GM10248 (cell line): ENCODE results near the gene PHTF1.

Experiments used
- CTCF ChIA-PET: fragments of 300-600 bp; sonication (Branson Sonifier 250); formaldehyde crosslinking; extraction: SDS; loops from one replicate; lab custom pipeline; 2021; ENCODE audit warnings: antibody characterized with exemption; lab: Yijun Ruan, JAX
- POLR2A ChIA-PET: fragments of 350-650 bp; sonication (Branson Sonifier 250); formaldehyde crosslinking; extraction: SDS; loops from one replicate; lab custom pipeline; 2020; ENCODE audit warnings: antibody characterized with exemption; lab: Yijun Ruan, JAX
- DNase-seq: peaks from one replicate; pipeline ENCODE4 v3.0.0; 2012; ENCODE audit errors: extremely low spot score
- CTCF ChIP-seq: IDR thresholded peaks from 2 replicates; pipeline ENCODE4 v1.5.1; 2012; ENCODE audit warnings: mild to moderate bottlenecking, low read depth; ENCODE audit errors: extremely low read depth, missing control alignments, control extremely low read depth

PHTF1 gene

GRCh38 chr1:113768916-113769600 is 9.8 kb upstream of the PHTF1 start:
- ChIA-PET CTCF (interaction anchor here (1.2 to 2.7 kb wide), 3 partner anchors 10 to 696 kb away, joined by 3 to 7 read pairs (median 3); partner anchors contain the start of genes LRIG2 and PHTF1), POLR2A (interaction anchor here (1.3 kb wide), 1 partner anchor 10 kb away, joined by 3 read pairs; the partner anchor contains the start of gene PHTF1)
- DNase-seq: no peak
- no peak for TF ChIP-seq CTCF

- DNase-seq: no peak
- ChIA-PET CTCF (interaction anchor here (1.8 kb wide), 1 partner anchor 20 kb away, joined by 6 read pairs; no protein-coding TSS in a partner anchor), POLR2A (no interaction called here)
- TF ChIP-seq CTCF: no peak
Observed at GRCh38 chr1:113765306-113766230, 6.3 kb upstream of the PHTF1 start.

GRCh38 chr1:113763661-113764060 is 4.4 kb upstream of the PHTF1 start:
- POLR2A ChIA-PET: no interaction called here
- no peak for TF ChIP-seq CTCF
- CTCF ChIA-PET: interaction anchor here (0.8 to 1.0 kb wide), 2 partner anchors 9 to 21 kb away, joined by 3 to 4 read pairs; no protein-coding TSS in a partner anchor
- no peak for DNase-seq

GRCh38 chr1:113761937-113762336 is 2.7 kb upstream of the PHTF1 start:
- ChIA-PET POLR2A (no interaction called here), CTCF (interaction anchor here (1.3 kb wide), 1 partner anchor 27 kb away, joined by 4 read pairs; no protein-coding TSS in a partner anchor)
- DNase-seq: no peak

GRCh38 chr1:113760102-113761080 is 1.1 kb upstream of the PHTF1 start:
- ChIA-PET CTCF (interaction anchor here (0.9 to 2.0 kb wide), 14 partner anchors 10 to 688 kb away, joined by 3 to 7 read pairs (median 4); partner anchors contain the start of genes HIPK1 and LRIG2), POLR2A (interaction anchor here (0.8 to 1.3 kb wide), 4 partner anchors 23 to 804 kb away, joined by 3 to 8 read pairs (median 4); partner anchors contain the start of gene SLC16A1)
- DNase-seq: no peak
- TF ChIP-seq CTCF: no peak

More at GRCh38 chr1:113761937-113762336, 2.7 kb upstream of the PHTF1 start:
- no peak for TF ChIP-seq CTCF
